IMR-90 (cell line): ENCODE measurements around the gene ALG11. TPM values are rescaled to one million over a fixed set of nuclear protein-coding genes. Genes with fewer than 3 reads are reported as not detected.
"Not testable (repeated sequence)": the region's sequence is repeated elsewhere in the genome, so short reads cannot be mapped to it uniquely, and the experiment has no call there.

Experiments used
- ATAC-seq: fragments of 200-7000 bp; cut with Tn5 transposase; 2 replicates; pipeline ENCODE4 v1.9.1; 2020; ENCODE audit warnings: low read depth, mild to moderate bottlenecking, moderate library complexity
- BruUV-seq: library from RNA; stranded (reverse); fragments of 400-500 nt; replicated peaks from 2 replicates; lab custom pipeline; 2021; lab: Mats Ljungman, UMichigan
- CTCF ChIA-PET: fragments of 300-600 bp; formaldehyde crosslinking; extraction: SDS; loops from one replicate; lab custom pipeline; 2021; ENCODE audit warnings: antibody characterized with exemption; lab: Yijun Ruan, JAX
- POLR2A ChIA-PET: fragments of 300-600 bp; sonication (Branson Sonifier 250); formaldehyde crosslinking; loops from one replicate; lab custom pipeline; 2022; ENCODE audit warnings: antibody characterized with exemption; ENCODE audit not compliant: unreplicated experiment; lab: Charles Lee
- DNase-seq: peaks from one replicate; pipeline ENCODE4 v3.0.0; 2013
- H2AFZ ChIP-seq: replicated peaks from 2 replicates; pipeline ENCODE3; 2013; ENCODE audit warnings: low read length, mild to moderate bottlenecking; ENCODE audit not compliant: poor library complexity
- H2AK5ac ChIP-seq: 2 replicates; pipeline ENCODE4 v1.6.1; 2013; ENCODE audit warnings: low read depth, low read length, inconsistent platforms
- H2AK9ac ChIP-seq: replicated peaks from 2 replicates; pipeline ENCODE3; 2013; ENCODE audit warnings: mild to moderate bottlenecking, low read depth, low read length, moderate library complexity; ENCODE audit not compliant: poor library complexity
- H2BK120ac ChIP-seq: 2 replicates; pipeline ENCODE4 v1.6.1; 2013; ENCODE audit warnings: low read depth, low read length, inconsistent platforms
- H2BK15ac ChIP-seq: 3 replicates; pipeline ENCODE4 v1.6.1; 2013; ENCODE audit warnings: low read depth, low read length, inconsistent platforms
- H2BK20ac ChIP-seq: 2 replicates; pipeline ENCODE4 v1.6.1; 2013; ENCODE audit warnings: low read depth, mild to moderate bottlenecking, inconsistent platforms, low read length, moderate library complexity
- H2BK5ac ChIP-seq: 2 replicates; pipeline ENCODE4 v1.6.1; 2013; ENCODE audit warnings: mild to moderate bottlenecking, low read depth, low read length, inconsistent platforms; ENCODE audit not compliant: poor library complexity, severe bottlenecking
- H3K14ac ChIP-seq: replicated peaks from 2 replicates; pipeline ENCODE4 v1.6.1; 2013; ENCODE audit warnings: low read depth, low read length, inconsistent platforms
- H3K18ac ChIP-seq: 2 replicates; pipeline ENCODE4 v1.6.1; 2013; ENCODE audit warnings: low read depth, low read length, control low read depth
- H3K23ac ChIP-seq: 2 replicates; pipeline ENCODE4 v1.6.1; 2013; ENCODE audit warnings: low read depth, low read length, inconsistent platforms
- H3K27ac ChIP-seq: 2 replicates; pipeline ENCODE4 v1.5.1; 2013; ENCODE audit warnings: mild to moderate bottlenecking, control low read depth, low read length; ENCODE audit not compliant: insufficient read depth
- H3K27me3 ChIP-seq: 2 replicates; pipeline ENCODE4 v1.6.1; 2013; ENCODE audit warnings: low read length; ENCODE audit not compliant: control insufficient read depth, insufficient read depth
- H3K36me3 ChIP-seq: 2 replicates; pipeline ENCODE4 v1.6.1; 2013; ENCODE audit warnings: low read length, mixed read lengths; ENCODE audit not compliant: control insufficient read depth, insufficient read depth
- H3K4ac ChIP-seq: 2 replicates; pipeline ENCODE4 v1.6.1; 2013; ENCODE audit warnings: low read depth, low read length, inconsistent platforms
- H3K4me1 ChIP-seq: 2 replicates; pipeline ENCODE4 v1.6.1; 2013; ENCODE audit warnings: low read length, mixed read lengths; ENCODE audit not compliant: control insufficient read depth, insufficient read depth
- H3K4me2 ChIP-seq: 2 replicates; pipeline ENCODE4 v1.6.1; 2013; ENCODE audit warnings: low read depth, mild to moderate bottlenecking, control low read depth, low read length, moderate library complexity
- H3K4me3 ChIP-seq: 2 replicates; pipeline ENCODE4 v1.5.1; 2013; ENCODE audit warnings: low read depth, mild to moderate bottlenecking, control low read depth, low read length, moderate library complexity; ENCODE audit not compliant: insufficient read depth
- H3K56ac ChIP-seq: 2 replicates; pipeline ENCODE4 v1.6.1; 2013; ENCODE audit warnings: low read length, inconsistent platforms; ENCODE audit not compliant: insufficient read depth; ENCODE audit errors: extremely low read depth
- H3K79me1 ChIP-seq, 2 experiments: 2 replicates each; pipeline ENCODE4 v1.6.1; 2013; ENCODE audit warnings: low read length in 2 of 2, inconsistent platforms in 1 of 2, low read depth in 1 of 2
- H3K9ac ChIP-seq: 2 replicates; pipeline ENCODE4 v1.6.1; 2013; ENCODE audit warnings: low read depth, low read length, control low read depth
- H3K9me1 ChIP-seq: 2 replicates; pipeline ENCODE4 v1.6.1; 2013; ENCODE audit warnings: low read length, inconsistent platforms; ENCODE audit not compliant: insufficient read depth
- H3K9me3 ChIP-seq: 2 replicates; pipeline ENCODE4 v1.6.1; 2013; ENCODE audit warnings: low read length; ENCODE audit not compliant: control insufficient read depth, insufficient read depth
- H4K20me1 ChIP-seq: 2 replicates; pipeline ENCODE4 v1.6.1; 2013; ENCODE audit warnings: low read length, inconsistent platforms; ENCODE audit not compliant: insufficient read depth
- H4K5ac ChIP-seq: 2 replicates; pipeline ENCODE4 v1.6.1; 2013; ENCODE audit warnings: mild to moderate bottlenecking, low read depth, low read length, control low read depth
- H4K8ac ChIP-seq, 2 experiments: 2 replicates each; pipeline ENCODE4 v1.6.1; 2013; ENCODE audit warnings: low read depth in 2 of 2, low read length in 2 of 2, control low read depth in 1 of 2, inconsistent platforms in 1 of 2
- H4K91ac ChIP-seq: 2 replicates; pipeline ENCODE4 v1.6.1; 2013; ENCODE audit warnings: low read depth, low read length, inconsistent platforms; ENCODE audit not compliant: insufficient read depth
- WGBS, 2 experiments: methylation state at CpG; one replicate each; pipeline versions ENCODE4 v1.1.5 to v1.1.7; 2013; ENCODE audit warnings: missing lambda C conversion rate in 2 of 2; ENCODE audit not compliant: insufficient read length in 1 of 2; ENCODE audit errors: extremely low coverage in 2 of 2; 5-methylcytosine and 5-hydroxymethylcytosine counted together
- dilution Hi-C: fragments of 300-500 bp; cut with HindIII; formaldehyde crosslinking; loops from one replicate; pipeline ENCODE4 v1.14.3; 2018; ENCODE audit warnings: low sequenced_read_pairs; ENCODE audit not compliant: unreplicated experiment
- in situ Hi-C: fragments of 300-500 bp; cut with MboI; formaldehyde crosslinking; loops from 3 replicates; pipeline ENCODE4 v1.14.3; 2019; ENCODE audit warnings: low sequenced_read_pairs, inconsistent platforms, mixed read lengths
- intact Hi-C: fragments of 100-400 bp; cut with micrococcal nuclease; formaldehyde crosslinking; loops from 2 replicates; pipeline ENCODE4 v1.10.0; 2022
- polyA plus RNA-seq, 3 experiments: library from polyadenylated mRNA; depleted of rRNA; stranded (reverse); fragments of >200 nt; gene quantifications; 2 replicates each; pipeline ENCODE4 v1.2.3, GENCODE V29; 2012; ENCODE audit warnings: low replicate concordance in 1 of 3
- total RNA-seq: library from RNA; depleted of rRNA; stranded (reverse); fragments of >200 nt; gene quantifications from 2 replicates; pipeline ENCODE4 v1.2.3, GENCODE V29; 2012

ALG11 gene
- total and polyA plus RNA-seq, 2 of the 4 experiments (the other 2 are of a cell fraction): 10.0 to 12.7 TPM

DNA sequence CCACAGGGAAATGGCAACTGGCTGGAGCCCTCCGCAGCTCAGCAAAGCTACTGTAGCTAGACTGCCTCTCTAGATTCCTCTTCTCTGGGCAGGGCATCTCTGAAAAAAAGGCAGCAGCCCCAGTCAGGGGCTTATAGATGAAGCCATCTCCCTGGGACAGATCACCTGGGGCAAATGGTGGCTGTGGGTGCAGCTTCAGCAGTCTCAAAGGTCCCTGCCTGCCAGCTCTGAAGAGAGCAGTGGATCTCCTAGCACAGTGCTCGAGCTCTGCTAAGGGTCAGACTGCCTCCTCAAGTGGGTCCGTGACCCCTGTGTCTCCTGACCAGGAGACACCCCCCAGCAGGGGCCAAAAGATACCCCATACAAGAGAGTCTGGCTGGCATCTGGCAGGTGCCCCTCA, 28.9 kb upstream of the ALG11 start:
- POLR2A ChIA-PET: interaction anchor here (0.8 kb wide), 1 partner anchor 599 kb away, joined by 5 read pairs; no protein-coding TSS in a partner anchor

DNA sequence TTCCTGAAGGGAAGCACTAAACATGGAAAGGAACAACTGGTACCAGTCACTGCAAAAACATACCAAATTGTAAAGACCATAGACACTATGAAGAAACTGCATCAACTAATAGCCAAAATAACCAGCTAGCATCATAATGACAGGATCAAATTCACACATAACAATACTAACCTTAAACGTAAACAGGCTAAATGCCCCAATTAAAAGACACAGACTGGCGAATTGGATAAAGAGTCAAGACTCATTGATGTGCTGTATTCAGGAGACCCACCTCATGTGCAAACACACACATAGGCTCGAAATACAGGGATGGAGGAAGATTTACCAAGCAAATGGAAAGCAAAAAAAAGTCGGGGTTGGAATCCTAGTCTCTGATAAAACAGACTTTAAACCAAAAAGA, 27.3 kb upstream of the ALG11 start:
- H3K18ac ChIP-seq, H4K91ac ChIP-seq, H3K9ac ChIP-seq, H3K4me1 ChIP-seq, H2BK20ac ChIP-seq, H3K27me3 ChIP-seq, H3K23ac ChIP-seq, H3K4me3 ChIP-seq, H2AK9ac ChIP-seq, H4K5ac ChIP-seq, H2AFZ ChIP-seq, H3K27ac ChIP-seq, H3K9me1 ChIP-seq, H2BK120ac ChIP-seq, H2AK5ac ChIP-seq, H3K79me1 ChIP-seq, dilution Hi-C loops, POLR2A ChIA-PET, H3K14ac ChIP-seq, CTCF ChIA-PET, BruUV-seq, H3K36me3 ChIP-seq, DNase-seq, H2BK15ac ChIP-seq, intact Hi-C loops, H3K4ac ChIP-seq, H3K9me3 ChIP-seq, H2BK5ac ChIP-seq, H4K8ac ChIP-seq, H4K20me1 ChIP-seq, H3K56ac ChIP-seq, H3K4me2 ChIP-seq, ATAC-seq: not testable (repeated sequence)
- WGBS, 2 experiments: no CpG with 5 or more reads among the region's 4 CpGs
- in situ Hi-C loops: loop anchor here (5.0 kb wide), 1 partner anchor 67 kb away; no protein-coding TSS in a partner anchor

More for the DNA sequence above, 28.9 kb upstream of the ALG11 start:
- H3K56ac ChIP-seq, H4K8ac ChIP-seq, H4K5ac ChIP-seq, H2BK120ac ChIP-seq, H3K4me1 ChIP-seq, H2BK20ac ChIP-seq, H3K4ac ChIP-seq, intact Hi-C loops, H2AK5ac ChIP-seq, BruUV-seq, H3K27ac ChIP-seq, H3K4me2 ChIP-seq, H2BK15ac ChIP-seq, H3K4me3 ChIP-seq, H3K9me3 ChIP-seq, DNase-seq, H2AFZ ChIP-seq, CTCF ChIA-PET, H3K23ac ChIP-seq, ATAC-seq, H4K91ac ChIP-seq, H3K36me3 ChIP-seq, H3K14ac ChIP-seq, H3K9ac ChIP-seq, H2BK5ac ChIP-seq, H2AK9ac ChIP-seq, H3K9me1 ChIP-seq, dilution Hi-C loops, H3K18ac ChIP-seq, H3K27me3 ChIP-seq, H3K79me1 ChIP-seq, H4K20me1 ChIP-seq: not testable (repeated sequence)
- in situ Hi-C loops: loop anchor here (5.0 kb wide), 1 partner anchor 69 kb away; no protein-coding TSS in a partner anchor
- WGBS, 2 experiments: 80% methylated on average over 1 of the region's 3 CpGs; no CpG with 5 or more reads in 1 of the 2 experiments
